GM12878 (cell line): Measurements from ENCODE around the gene ABL1. TPM values are rescaled to one million over a fixed set of nuclear protein-coding genes. Genes with fewer than 3 reads are reported as not detected.

ENCODE experiments used
- ATAC-seq: fragments of 200-7000 bp; cut with Tn5 transposase; 3 replicates; pipeline ENCODE4 v1.9.1; 2020; ENCODE audit warnings: mild to moderate bottlenecking, moderate library complexity
- BruUV-seq: library from RNA; stranded (reverse); fragments of 400-500 nt; replicated peaks from 2 replicates; lab custom pipeline; 2021; lab: Mats Ljungman, UMichigan
- CTCF ChIA-PET: fragments of 300-600 bp; sonication (Branson Sonifier 250); formaldehyde crosslinking; extraction: SDS; loops from one replicate; lab custom pipeline; 2021; ENCODE audit warnings: inconsistent platforms; lab: Yijun Ruan, JAX
- POLR2A ChIA-PET: fragments of 350-600 bp; formaldehyde crosslinking; extraction: SDS; loops from one replicate; lab custom pipeline; 2021; ENCODE audit warnings: inconsistent platforms; lab: Charles Lee
- RAD21 ChIA-PET: fragments of 300-600 bp; sonication (Branson Sonifier 250); formaldehyde crosslinking; loops from one replicate; lab custom pipeline; 2023; ENCODE audit warnings: antibody characterized with exemption; ENCODE audit not compliant: unreplicated experiment; lab: Charles Lee
- SMC1A ChIA-PET: fragments of 300-600 bp; sonication (Branson Sonifier 250); formaldehyde crosslinking; loops from one replicate; lab custom pipeline; 2023; ENCODE audit not compliant: unreplicated experiment, uncharacterized antibody; lab: Charles Lee
- DNase-seq: peaks from one replicate; pipeline ENCODE4 v3.0.0-alpha.2; 2011; ENCODE audit warnings: low read depth, low spot score
- FAIRE-seq: peaks from 3 replicates; lab custom pipeline; 2011; peaks lifted over from hg19 to GRCh38; lab: Jason Lieb, UNC
- H2AFZ ChIP-seq: 2 replicates; pipeline ENCODE4 v1.6.0; 2011; ENCODE audit warnings: low read depth, low read length, control low read depth; ENCODE audit not compliant: control insufficient read depth
- H3K27ac ChIP-seq: 2 replicates; pipeline ENCODE4 v1.5.1; 2011; ENCODE audit warnings: control low read depth; ENCODE audit not compliant: control insufficient read depth, insufficient read depth
- H3K27me3 ChIP-seq, 2 experiments: replicated peaks in 1 of 2; 2 replicates each; pipeline versions ENCODE4 v1.6.0 to v1.6.1; 2011; ENCODE audit warnings: low read length in 1 of 2; ENCODE audit not compliant: control insufficient read depth in 2 of 2, insufficient read depth in 2 of 2
- H3K36me3 ChIP-seq, 2 experiments: 2 replicates each; pipeline ENCODE4 v1.5.1; 2011; ENCODE audit warnings: low read length in 1 of 2; ENCODE audit not compliant: control insufficient read depth in 2 of 2, insufficient read depth in 2 of 2
- H3K4me1 ChIP-seq: 2 replicates; pipeline ENCODE4 v1.6.1; 2011; ENCODE audit warnings: mild to moderate bottlenecking, low read length, moderate library complexity, mixed read lengths; ENCODE audit not compliant: control insufficient read depth, insufficient read depth
- H3K4me2 ChIP-seq: 2 replicates; pipeline ENCODE4 v1.6.0; 2011; ENCODE audit warnings: control low read depth; ENCODE audit not compliant: control insufficient read depth, insufficient read depth
- H3K4me3 ChIP-seq: fragments of 200-600 bp; sonication (generic); 2 replicates; pipeline ENCODE4 v1.5.1; 2016
- H3K79me2 ChIP-seq: 2 replicates; pipeline ENCODE4 v1.6.0; 2011; ENCODE audit warnings: low read length; ENCODE audit not compliant: control insufficient read depth, insufficient read depth
- H3K9ac ChIP-seq: 2 replicates; pipeline ENCODE4 v1.8.0; 2011; ENCODE audit warnings: low read length, control low read depth, mixed read lengths; ENCODE audit not compliant: control insufficient read depth, insufficient read depth
- H3K9me3 ChIP-seq: replicated peaks from 3 replicates; pipeline ENCODE4 v1.5.1; 2011; ENCODE audit warnings: mild to moderate bottlenecking, low read length; ENCODE audit not compliant: control insufficient read depth, insufficient read depth
- H4K20me1 ChIP-seq: 2 replicates; pipeline ENCODE4 v1.6.0; 2011; ENCODE audit not compliant: control insufficient read depth, insufficient read depth
- BCL11A ChIP-seq: IDR thresholded peaks from 2 replicates; pipeline ENCODE4 v1.6.1; 2011; ENCODE audit warnings: low read depth, low read length
- CHD2 ChIP-seq: IDR thresholded peaks from 2 replicates; pipeline ENCODE4 v1.6.1; 2011; ENCODE audit warnings: low read depth, low read length, improper control_type of control experiment, borderline replicate concordance
- CUX1 ChIP-seq: IDR thresholded peaks from 2 replicates; pipeline ENCODE4 v1.6.1; 2012; ENCODE audit warnings: improper control_type of control experiment, low read depth, low read length; ENCODE audit not compliant: insufficient replicate concordance
- GATAD2B ChIP-seq: fragments of 450-650 bp; conservative IDR thresholded peaks from 2 replicates; pipeline ENCODE4 v1.6.1; 2017; ENCODE audit warnings: low read depth, mild to moderate bottlenecking, moderate library complexity
- KLF5 ChIP-seq: fragments of 450-650 bp; IDR thresholded peaks from 2 replicates; pipeline ENCODE4 v1.6.1; 2014; ENCODE audit warnings: mild to moderate bottlenecking; ENCODE audit not compliant: partially characterized antibody
- NBN ChIP-seq: fragments of 450-650 bp; IDR thresholded peaks from 2 replicates; pipeline ENCODE4 v1.6.1; 2016
- SPI1 ChIP-seq: IDR thresholded peaks from 2 replicates; pipeline ENCODE4 v1.6.1; 2011; ENCODE audit warnings: low read depth, mild to moderate bottlenecking, low read length, moderate library complexity, borderline replicate concordance; ENCODE audit not compliant: insufficient read depth
- WGBS: methylation state at CpG from one replicate; pipeline ENCODE4 v1.1.6; 2016; ENCODE audit warnings: low lambda C conversion rate; ENCODE audit not compliant: insufficient replicate concordance, insufficient coverage; ENCODE audit errors: missing lambda C conversion rate; 5-methylcytosine and 5-hydroxymethylcytosine counted together
- in situ Hi-C: fragments of 300-500 bp; cut with MboI; formaldehyde crosslinking; loops from 9 replicates; pipeline ENCODE4 v1.14.3; 2018; ENCODE audit warnings: mixed read lengths
- intact Hi-C: fragments of 100-400 bp; cut with micrococcal nuclease; formaldehyde crosslinking; loops from one replicate; pipeline ENCODE4 v1.14.2; 2022; ENCODE audit not compliant: unreplicated experiment
- polyA plus RNA-seq, 11 experiments: library from polyadenylated mRNA; depleted of rRNA in 4 of 11; unstranded in 6 of 11; stranded (reverse) in 5 of 11; fragments of >200 nt; fragmentation: Nextera tagmentation in 4 of 11; fragmentation: Illumina TruSeq in 1 of 11; extraction: Ambion mirVana in 4 of 11; extraction: Trizol in 1 of 11; gene quantifications; 1 replicate in 1 of 11; 2 replicates in 10 of 11; pipeline versions ENCODE4 v1.2.1 to v1.2.3, GENCODE V29; 2011 to 2016; ENCODE audit warnings: inconsistent platforms in 2 of 11, missing spikeins in 2 of 11, low read depth in 1 of 11
- total RNA-seq, 4 experiments: library from RNA; depleted of rRNA in 3 of 4; stranded (reverse); fragments of >200 nt in 3 of 4; fragmentation: Illumina TruSeq in 1 of 4; extraction: Trizol in 1 of 4; gene quantifications; 2 replicates each; pipeline versions ENCODE4 v1.2.1 to v1.2.3, GENCODE V29; 2013 to 2021

ABL1 gene
- total and polyA plus RNA-seq, 10 of the 15 experiments (the other 5 are each of a cell fraction or from before 2014, with no cell fraction given), result 0.79 to 51.5 (median 16.3) TPM

GRCh38 chr9:130906735-130907416 is 71.8 kb downstream of the ABL1 start (continued):
- TF ChIP-seq CUX1 (no peak), GATAD2B (no peak), NBN (no peak), BCL11A (no peak)

- no peaks in the 10 kb centered on the region for H3K36me3 ChIP-seq
- WGBS, result 21% methylated on average over 22 of the region's 22 CpGs
- H3K9ac ChIP-seq, result no peak overlapping the region
- no peak overlapping the region for H3K4me2 ChIP-seq
- ChIA-PET CTCF (interaction anchor here (1.7 kb wide), 1 partner anchor 38 kb away, joined by 4 read pairs; no protein-coding TSS in a partner anchor), SMC1A (no interaction called here), RAD21 (no interaction called here)
- H3K27me3 ChIP-seq, result no peaks in the 10 kb centered on the region; a peak in 2 of 4 replicates
- no peaks in the 10 kb centered on the region for H3K9me3 ChIP-seq
- no peak overlapping the region for H3K27ac ChIP-seq
- no peaks in the 10 kb centered on the region for H3K79me2 ChIP-seq
- ATAC-seq (no peak), FAIRE-seq (no peak), DNase-seq (no peak)
- H3K4me3 ChIP-seq, result no peak overlapping the region
- BruUV-seq, result no TSS peak
- intact Hi-C loops, result no loop called here
- no peak overlapping the region for H2AFZ ChIP-seq
- no peak for TF ChIP-seq SPI1
- TF ChIP-seq CHD2, result no peak
- no peak for TF ChIP-seq KLF5
- TF ChIP-seq, all 136 proteins: peak for 0
- POLR2A ChIA-PET, result no interaction called here
- Histone ChIP-seq H3K4me1 (no peaks in the 10 kb centered on the region), H4K20me1 (no peaks in the 10 kb centered on the region)
- in situ Hi-C loops, result no loop called here
Observed at GRCh38 chr9:130908146-130908877, 73.3 kb downstream of the ABL1 start.
